Thyroid gland (tissue), 4 donors: ENCODE results near the gene ZGPAT.

Experiments used
- CTCF ChIP-seq, 6 experiments: fragments of 200-600 bp in 3 of 6; fragments of 450-650 bp in 3 of 6; sonication (generic) in 3 of 6; IDR thresholded peaks; one replicate each; pipeline ENCODE4 v1.5.1; 2016 to 2019; ENCODE audit warnings: antibody characterized with exemption in 6 of 6, mild to moderate bottlenecking in 2 of 6, inconsistent platforms in 1 of 6, moderate library complexity in 1 of 6
- POLR2A ChIP-seq, 2 donors: fragments of 450-650 bp; IDR thresholded peaks; one replicate each; pipeline ENCODE4 v1.6.1; 2017; ENCODE audit warnings: antibody characterized with exemption in 2 of 2, mild to moderate bottlenecking in 2 of 2, moderate library complexity in 1 of 2

- TF ChIP-seq CTCF (IDR thresholded peaks at IDR 0.05) = no peak
- TF ChIP-seq POLR2A (IDR thresholded peaks at IDR 0.05) = no peak
Observed at GRCh38 chr20:63743210-63743970, 35.6 kb downstream of the ZGPAT start.
